ENCODE results near the gene TMOD2. TPM values are rescaled to one million over a fixed set of nuclear protein-coding genes. Genes with fewer than 3 reads are reported as not detected.

The TMOD2 gene
- total and polyA plus RNA-seq, 2 of the 8 experiments (the other 6 are each of a cell fraction or from before 2014, with no cell fraction given), result 0.80 to 6.5 TPM

GRCh38 chr15:51818150-51818549, 66.8 kb downstream of the TMOD2 start (continued):
- TF ChIP-seq JUND (IDR thresholded peaks at IDR 0.05; ENCODE audit: low read length) (no peak), POLR2A (IDR thresholded peaks at IDR 0.05; ENCODE audit: control extremely low read depth in 1 of 2, low read depth in 2 of 2, low read length in 2 of 2) (no peak), SP1 (IDR thresholded peaks at IDR 0.05; ENCODE audit: low read depth, low read length) (no peak)

Data from H1 (cell line).